GM15510 (cell line): ENCODE results near the gene MED29.

Experiments used
- POLR2A ChIP-seq: IDR thresholded peaks from 3 replicates; pipeline ENCODE4 v1.6.1; 2011; ENCODE audit warnings: borderline replicate concordance; ENCODE audit not compliant: insufficient read length; ENCODE audit errors: extremely low read depth

MED29 gene

DNA sequence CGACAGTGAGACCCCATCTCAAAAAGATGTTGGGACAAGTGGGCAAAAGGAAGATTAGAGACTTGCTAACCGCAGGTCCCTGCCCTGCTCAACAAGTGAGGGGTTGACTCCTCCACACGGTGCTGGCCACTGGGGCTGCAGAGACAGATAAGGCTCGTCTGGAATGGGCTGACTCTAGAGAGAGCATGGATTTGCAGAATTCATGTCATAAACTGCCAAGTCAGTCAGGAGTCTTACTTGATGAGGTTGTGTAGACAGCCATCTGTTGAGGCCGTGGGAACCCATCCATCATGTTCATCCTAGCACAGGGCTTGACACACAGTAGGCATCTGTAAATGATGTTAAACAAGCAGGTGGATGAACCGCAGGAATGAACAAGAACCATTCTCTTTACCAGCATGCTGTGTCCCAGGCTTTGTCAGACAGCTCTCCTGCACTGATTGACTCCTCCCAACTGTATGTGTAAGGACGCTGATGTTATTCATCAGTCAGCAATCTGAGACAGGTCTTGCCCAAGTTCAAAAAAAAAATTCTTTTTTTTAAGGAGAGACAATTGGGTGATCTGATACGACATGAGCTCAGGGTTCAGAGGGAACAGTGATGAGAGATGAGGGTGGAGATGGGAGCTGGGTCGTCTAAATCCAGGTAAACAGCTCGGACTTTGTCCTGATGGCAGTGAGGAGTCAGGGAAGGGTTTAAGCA lies 9.1 kb upstream of the MED29 start:
- TF ChIP-seq POLR2A: no peak

DNA sequence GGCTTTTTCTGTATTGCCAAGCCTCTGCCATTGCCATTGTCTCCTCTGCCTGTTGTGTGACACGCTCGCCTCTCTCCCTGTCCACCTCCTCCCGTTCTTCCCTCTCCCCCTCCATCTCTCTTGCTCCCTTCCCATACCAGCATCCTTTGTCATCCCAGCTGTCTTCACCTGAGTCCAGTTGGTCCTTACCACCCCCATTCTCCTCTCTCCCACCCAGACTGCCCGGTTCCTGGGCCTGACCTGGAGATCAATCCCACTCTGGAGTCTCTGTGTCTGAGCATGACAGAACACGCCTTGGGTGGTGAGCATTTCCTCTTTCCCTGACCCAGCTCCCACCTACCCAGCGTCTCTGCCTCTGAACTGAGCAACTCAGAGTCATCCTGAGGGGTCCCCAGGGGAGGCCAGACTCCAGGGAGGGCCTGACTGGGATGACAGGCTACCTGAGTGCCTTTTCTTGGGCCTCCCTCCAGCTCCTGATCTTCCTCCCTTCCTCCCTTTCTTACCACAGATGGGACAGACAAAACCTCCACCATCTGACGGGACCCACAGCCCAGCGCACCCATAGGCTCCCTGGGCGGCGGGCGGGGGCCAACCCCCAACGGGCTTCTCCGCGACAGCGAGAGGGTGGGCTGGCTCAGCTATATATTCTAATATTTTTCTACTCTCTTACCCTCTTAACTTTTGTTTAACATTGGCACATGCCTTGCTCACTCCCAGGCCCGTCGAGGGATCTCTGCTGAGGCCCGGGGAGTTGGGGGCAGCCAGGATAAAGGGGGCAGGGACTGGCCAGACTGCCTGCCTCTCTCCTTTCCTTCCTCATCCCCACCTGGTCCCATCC lies 8.0 kb upstream of the MED29 start:
- TF ChIP-seq POLR2A: no peak

DNA sequence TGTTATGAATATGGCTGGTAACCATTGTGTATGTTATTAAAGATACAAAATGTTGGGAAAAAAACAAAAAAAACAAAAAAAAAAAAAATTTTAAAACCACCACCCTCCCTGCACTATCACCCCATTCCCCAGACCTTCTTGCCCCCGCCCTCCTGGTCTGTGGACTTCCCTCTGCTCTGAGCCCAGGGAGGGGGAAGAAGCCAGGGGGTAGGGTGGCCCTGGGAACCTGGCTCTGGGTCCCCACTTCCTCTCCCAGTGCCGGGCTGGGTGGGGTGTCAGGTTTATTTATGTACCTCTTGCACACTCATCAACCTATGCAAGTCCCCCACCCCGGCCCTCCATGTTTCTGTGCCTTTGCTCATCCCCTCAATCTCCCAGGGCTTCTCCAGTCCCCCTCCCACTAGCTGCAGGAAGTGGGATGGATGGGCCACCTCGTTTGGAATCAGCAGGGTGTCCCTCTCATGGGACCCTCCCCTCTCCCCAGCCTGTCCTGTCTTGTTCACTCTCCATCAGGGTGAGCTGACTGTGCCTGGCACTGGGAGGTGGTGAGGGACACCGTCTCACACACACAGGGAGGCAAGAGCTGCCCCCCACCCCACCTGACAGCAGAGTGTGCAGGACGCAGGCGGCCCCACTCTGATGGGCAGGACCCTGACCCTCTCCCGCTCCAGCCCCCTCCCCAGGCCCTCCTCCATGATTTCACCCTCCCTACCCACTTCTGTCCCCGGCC lies 6.2 kb upstream of the MED29 start:
- TF ChIP-seq POLR2A: no peak

DNA sequence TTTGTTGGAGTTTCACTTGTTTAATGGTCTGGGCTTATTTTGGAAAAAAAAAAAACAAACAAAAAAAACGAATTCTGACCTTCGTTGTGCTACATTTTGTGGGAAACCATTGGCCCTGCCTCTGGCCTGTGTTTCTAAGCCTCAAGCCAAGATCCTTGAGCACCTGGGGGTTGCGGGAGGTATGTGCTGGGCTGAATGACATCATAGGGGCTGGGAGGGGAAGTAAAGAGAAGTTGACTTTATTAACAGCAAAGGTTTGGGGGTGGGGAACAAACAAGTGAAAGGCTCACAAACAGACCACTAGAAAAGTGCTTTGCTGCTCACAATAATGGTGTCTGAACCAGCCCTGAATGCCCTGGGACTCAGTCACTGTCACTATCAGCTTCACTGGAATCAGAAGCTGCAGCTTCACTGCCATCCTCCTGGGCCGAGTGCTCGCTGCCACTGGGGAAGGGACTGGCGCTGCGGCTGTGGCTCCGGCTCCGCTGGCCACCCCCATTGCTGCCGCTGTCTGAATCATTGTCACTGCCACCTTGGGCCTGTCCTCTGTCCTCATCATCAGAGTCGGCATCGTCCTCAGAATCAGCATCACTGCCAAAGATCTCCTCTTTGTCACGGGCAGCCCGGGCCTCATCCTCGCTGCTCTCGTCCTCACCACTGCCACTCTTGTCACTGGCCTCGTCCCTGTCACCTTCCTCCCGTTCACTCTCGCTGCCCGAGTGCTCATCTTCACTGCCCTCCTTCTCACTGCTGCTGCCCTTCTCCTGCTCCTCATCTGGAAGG lies 5.4 kb upstream of the MED29 start:
- TF ChIP-seq POLR2A: no peak

DNA sequence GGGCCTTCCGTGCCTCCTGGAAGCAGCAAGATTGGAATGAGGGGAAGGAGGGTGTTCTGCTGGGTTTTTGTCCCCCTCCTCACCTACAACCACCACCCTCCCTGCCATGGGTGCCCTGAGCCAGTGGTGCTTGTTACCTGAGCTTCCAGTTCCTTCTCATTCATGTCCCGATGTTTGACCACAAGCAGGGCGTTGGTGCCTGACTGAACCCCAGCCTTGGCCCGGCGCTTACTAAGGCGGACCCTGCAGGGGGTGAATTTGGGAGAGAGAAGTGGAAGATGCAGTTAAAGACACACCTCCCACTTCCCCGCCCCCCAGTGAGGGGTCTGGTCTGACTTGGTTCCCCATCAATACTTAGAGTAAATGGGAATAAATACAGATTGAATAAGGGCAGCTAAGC lies 4.6 kb upstream of the MED29 start:
- TF ChIP-seq POLR2A: no peak

DNA sequence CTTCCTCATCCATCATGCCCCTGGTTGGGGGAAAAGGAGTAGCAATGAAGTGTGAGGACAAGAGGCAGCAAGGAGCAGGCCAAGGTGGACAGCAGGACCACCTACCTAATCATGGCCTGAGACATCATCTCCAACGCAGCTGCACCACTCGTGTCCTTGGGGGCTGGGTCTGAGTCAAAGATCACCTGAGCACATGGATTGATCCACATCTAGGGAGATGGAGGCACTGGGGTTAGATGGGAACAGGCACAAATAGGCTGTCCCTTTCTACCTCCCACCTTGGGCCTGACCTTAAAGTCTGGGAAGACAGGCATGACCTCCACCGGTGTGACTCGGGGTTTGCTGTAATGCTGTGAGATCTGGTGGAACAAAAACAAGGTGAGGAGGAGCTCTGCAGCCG lies 2.5 kb upstream of the MED29 start:
- no peak for TF ChIP-seq POLR2A

DNA sequence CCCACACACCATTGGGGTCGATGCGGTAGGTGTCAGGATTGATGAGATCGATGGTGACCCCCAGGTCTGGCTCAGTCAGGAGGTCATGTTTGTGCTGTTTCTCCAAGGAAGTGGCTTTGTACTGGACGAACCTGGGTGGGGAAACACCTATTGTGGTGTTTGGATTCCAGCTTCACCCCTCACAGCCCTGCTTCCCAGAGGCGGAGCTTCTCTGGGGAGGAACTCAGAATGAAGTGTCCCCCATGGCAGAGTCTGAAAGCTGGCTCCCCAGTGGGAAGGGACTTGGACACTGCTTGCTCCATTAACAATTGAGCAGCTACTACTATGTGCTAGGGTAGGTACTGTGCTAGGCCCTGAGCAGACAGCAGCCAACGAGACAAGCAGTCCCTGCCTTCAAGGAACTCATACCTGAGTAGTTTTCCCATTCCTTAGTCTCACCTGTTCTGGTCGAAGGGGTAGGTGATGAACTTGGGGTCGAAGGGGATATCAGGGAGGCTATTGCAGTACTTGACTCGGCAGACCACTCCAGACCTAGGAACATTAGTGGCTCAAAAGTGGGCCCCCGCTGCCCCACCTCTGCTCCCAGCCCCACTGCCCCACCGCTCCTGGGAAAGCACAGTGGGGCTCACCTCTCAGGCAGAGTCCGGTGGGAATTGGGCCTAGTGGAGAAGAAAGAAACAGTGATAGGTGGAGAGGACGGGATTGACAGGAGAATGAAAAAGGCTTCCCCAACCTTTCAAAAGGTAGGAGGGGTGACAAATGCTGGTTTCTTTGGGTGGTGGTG lies 1.4 kb upstream of the MED29 start:
- TF ChIP-seq POLR2A: no peak

DNA sequence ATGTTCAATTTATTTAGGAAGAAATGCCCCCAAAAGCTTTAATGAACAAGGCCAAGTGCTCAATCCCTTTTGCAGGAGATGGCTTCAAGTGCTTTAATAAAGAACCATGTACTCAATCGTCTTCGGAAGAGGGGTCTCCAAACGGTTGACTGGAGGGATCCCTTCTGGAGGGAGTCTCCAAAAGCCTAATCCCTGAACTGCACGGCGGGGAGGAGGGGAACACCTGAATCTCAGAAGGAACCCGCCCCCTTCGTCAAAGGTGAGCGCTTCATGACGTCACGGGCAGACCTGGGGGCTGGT lies 777 bp upstream of the MED29 start:
- TF ChIP-seq POLR2A: no peak

DNA sequence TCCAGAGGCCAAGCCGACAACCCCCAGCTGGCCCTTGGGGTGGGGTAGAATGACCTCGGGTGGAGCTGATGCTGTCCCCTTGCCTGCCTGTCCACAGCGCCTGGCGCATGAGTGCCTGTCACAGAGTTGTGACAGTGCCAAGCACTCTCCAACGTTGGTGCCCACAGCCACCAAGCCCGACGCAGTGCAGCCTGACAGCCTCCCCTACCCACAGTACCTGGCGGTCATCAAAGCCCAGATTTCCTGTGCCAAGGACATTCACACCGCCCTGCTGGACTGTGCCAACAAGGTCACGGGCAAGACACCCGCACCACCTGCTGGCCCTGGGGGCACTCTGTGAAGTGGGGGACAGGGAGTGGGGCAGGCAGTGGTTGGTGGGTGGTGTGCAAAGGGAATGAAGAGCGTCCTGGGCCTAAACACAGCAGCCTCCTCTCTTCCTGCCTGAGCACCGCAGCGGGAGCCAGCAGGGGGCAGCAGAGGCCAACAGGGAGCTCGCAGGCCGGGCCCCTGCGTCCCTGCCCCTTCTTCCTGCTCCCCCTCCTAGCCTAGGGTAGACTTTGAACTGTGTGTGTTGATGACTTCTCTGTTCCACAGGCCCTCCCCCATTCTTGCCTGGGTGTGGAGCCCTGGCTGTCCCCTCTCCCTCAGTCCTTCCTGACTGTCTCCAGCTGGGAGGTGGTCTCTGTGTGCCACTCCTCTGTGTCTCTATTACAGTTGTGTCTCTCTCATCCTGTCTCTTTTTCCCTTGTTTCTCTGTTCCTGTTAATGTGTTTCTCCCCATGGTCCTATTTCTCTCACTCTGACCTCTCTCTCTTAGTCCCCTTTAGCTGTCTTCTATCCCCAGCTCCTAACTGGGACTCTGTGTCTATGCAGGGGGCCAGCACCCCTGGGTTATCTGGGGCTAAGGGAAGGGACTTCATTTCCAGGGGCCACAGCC lies 6.5 kb downstream of the MED29 start:
- peak; percentile 38 for TF ChIP-seq POLR2A

DNA sequence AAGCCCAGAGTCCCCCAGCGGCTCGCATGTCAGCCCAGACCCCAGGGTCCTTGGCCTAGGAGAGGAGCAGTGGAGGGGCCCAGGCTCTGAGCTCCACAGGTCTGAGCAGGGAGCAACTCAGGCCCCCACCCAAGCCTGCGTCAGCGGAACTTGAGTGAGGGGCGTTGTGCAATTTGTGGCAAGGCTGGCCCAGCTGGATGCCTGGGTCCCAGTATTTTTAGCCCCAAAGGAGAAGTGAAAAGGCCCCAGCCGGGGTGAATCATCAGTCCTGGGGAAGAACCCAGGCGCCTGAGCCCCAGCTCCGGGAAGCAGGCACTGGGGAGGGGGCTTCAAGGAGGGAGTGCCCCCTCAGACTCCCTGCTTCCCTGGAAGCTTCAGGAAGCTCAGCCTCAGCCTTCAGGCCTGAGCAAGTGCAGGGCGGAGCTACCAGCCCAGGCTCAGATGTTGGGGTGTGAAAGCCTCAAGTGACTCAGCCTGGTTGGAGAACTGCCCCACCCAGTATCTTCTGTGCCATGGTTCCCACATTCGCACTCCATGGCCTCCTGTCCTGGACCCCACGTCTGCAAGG lies 7.2 kb downstream of the MED29 start:
- TF ChIP-seq POLR2A: no peak

DNA sequence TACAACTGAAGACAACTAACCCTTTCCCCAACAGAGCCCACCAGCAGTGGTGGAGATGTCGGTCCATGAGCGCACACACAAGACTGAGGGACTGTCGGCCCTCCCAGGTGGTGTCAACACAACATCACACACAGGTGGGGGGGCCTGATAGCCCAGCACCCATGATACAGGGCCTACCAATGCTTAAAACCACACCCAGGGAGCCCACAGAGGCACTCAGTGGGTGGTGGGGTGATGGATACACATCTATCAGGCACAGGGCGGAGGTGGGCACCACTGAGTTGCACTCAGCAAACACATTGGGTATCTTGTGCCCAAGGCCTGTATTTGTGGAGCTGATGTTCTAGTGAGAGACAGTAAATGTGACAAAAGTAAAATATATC lies 8.5 kb downstream of the MED29 start:
- TF ChIP-seq POLR2A: no peak

DNA sequence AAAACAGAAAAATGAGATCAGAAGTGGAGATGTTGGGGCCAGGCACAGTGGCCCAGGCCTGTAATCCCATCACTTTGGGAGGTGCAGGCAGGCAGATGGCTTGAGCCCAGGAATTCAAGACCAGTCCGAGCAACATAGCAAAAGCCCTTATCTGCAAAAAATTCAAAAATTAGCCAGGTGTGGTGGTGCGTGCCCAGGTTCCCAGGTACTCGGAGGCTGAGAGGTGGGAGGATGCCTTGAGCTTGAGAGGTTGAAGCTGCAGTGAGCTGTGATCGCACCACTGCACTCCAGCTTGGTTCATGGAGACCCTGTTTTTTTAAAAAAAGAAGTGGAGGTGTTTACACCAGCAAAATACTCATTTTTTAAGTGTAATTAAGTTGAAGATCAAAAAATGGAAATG lies 8.9 kb downstream of the MED29 start:
- TF ChIP-seq POLR2A: no peak

DNA sequence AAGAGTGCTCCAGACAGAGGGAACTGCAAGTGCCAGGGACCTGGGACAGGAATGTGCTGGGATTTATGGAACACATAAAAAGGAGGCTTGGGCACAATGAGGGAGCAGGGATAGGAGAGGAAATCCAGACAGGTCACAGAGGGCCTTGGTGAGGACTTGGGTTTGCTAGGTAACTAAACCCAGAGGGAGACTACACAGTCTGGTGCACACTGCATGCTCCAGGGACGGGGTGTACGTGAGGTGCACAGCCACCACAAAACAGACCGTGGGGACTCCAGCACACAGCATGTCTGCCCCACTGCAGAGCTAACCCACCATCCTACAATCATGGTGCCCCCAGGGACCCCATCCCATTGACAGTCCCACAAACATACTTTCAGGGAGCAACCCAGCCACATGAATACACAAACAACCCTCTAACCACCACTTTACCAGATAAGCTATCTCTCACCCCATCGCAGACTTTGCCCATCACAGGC lies 9.9 kb downstream of the MED29 start:
- no peak for TF ChIP-seq POLR2A

DNA sequence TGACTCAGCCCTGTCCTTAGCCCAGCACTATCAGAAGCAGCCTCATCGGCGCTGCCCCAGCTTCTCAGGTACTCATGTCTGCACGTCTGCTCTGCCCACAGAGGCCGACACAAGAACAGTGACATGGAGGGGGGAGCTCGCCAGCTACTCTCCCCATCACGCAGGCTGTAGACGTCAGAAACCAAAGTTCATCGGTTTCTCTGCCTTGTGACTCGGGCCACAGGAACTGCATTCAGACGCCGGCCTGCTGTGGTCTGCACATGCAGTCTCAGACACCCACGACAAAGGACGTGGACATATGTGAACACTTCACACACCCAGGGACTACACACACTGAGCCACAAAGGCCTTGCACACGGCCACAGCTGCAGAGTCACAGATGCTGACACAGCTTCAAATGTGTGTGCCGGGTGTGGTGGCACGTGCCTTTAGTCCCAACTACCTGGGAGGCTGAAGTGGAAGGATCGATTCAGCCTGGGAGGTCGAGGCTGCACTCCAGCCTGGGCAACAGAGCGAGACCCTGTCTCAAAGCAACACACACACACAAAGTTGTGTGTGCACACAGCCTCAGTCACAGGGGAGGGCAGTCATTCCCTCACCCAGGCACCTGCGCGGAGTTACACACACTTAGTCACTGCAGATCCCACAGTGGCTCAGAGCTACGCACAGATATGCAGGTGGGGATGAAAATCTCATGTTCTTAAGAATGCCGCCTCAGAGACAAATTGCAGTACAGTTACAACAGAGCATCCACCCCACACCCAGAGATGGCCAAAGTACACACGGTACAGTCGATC lies 10.6 kb downstream of the MED29 start:
- peak; percentile 39 for TF ChIP-seq POLR2A
